NCI-H524 (cell line): ENCODE results near the gene IRS1.
A peak's percentile ranks its signal among the peaks of the same experiment; 100 is the strongest.

Experiments used
- DNase-seq, 2 experiments: peaks; one replicate each; lab custom pipeline; 2025; lab: John Stamatoyannopoulos, UW

IRS1 gene

DNA sequence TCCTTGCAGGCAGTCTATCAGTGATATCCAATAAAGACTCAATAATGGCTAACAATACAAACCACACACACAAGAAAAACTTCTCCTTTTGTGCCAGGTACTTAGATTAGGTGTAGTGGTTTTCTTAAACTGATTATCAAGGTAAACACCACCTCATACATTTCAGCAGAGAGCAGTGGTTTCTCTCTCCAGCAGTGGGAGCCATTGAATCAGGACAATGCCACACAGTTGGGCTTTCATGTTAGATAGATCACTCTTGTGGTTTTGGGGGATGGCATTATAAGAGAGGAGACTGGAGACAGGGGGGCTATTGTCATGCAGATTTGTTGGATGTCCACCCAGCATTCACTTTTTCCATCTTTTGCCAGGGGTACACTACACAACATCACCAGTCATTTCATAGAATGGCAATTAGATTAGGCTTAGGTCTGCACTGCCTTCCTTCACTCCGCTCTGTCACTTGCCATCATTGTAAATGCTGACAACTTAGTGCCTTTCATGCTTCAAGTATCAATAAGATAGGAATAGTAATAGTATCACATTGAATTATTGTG is 13.6 kb upstream of the IRS1 start:
- peak; percentile 2 to 45 for DNase-seq

DNA sequence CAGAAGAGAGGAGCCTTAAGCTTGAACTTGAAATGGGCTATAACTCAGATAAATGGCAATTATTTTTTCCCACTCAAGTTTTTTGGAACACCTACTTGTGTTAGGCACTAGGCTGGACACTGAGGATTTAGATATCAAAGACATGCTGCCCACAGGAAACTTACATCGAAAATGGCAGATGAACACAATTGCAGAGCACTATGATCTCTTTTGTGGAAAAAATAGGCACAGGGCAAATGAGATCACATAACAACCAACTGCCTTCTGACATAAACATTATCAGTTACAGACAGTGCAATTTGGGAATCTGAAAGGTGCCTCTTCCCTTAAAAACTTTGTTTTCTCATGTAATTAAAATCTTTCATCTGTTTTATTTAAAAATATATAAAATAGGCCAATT is 3.8 kb upstream of the IRS1 start:
- no peak for DNase-seq

DNA sequence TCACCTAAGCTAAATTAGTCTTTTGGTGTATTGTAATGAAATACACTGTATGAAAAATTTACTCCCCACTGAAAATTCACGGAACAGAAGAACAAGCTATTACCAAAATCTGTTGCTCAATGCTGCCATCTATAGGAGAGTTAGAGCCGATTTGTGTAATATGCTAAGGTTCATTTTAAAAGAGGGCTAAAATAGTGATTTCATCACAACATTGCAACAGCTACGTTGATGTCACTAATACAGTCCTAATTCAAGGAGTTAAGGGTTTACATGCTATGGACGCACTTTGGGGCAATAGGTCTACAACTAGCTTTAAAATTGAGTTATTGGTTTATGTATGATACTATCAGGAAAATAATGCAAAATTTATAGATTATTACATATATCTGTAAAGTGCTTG is 3.0 kb upstream of the IRS1 start:
- DNase-seq: peak; percentile 37 to 80

DNA sequence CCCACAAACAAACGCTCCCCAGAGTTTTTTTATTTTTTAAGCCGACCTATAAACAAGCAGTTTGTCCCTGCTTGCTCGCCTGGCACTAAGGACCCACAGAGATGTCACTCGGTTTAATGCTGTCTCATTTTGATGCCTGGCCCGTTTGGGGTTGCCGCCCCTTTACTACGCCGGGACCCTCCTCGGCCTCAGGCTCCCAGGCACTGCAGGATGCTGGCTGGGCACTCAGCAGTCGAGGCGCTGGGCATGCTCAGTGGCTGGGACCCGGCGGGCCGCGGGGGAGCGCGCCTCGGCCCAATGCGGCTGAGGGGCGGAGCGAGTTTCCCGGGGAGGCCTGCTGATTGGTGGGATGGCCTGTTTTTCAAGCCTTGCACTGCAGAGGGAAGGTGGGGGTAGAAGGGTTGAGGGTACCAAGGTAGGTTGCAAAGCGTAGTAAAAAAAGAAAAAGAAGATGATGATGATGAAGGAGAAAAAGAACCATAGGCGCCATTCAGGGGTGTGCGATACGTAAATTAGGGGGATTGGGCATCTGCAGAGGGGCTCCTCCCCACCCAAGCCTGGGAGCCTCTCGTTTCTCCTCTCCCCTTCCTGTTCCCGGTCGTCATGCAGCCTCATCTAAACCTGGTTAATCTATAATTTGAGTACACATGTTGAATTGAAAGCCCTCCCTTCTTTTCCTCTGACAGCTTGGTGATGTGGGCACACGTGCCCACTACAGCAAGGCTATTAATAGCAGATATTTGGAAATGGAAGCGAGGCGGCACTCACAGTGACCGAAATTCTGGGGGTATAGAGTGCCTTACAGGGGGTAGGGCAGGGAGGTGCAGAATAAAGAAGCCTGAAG is 1.5 kb upstream of the IRS1 start:
- peak; percentile 85 to 91 for DNase-seq

DNA sequence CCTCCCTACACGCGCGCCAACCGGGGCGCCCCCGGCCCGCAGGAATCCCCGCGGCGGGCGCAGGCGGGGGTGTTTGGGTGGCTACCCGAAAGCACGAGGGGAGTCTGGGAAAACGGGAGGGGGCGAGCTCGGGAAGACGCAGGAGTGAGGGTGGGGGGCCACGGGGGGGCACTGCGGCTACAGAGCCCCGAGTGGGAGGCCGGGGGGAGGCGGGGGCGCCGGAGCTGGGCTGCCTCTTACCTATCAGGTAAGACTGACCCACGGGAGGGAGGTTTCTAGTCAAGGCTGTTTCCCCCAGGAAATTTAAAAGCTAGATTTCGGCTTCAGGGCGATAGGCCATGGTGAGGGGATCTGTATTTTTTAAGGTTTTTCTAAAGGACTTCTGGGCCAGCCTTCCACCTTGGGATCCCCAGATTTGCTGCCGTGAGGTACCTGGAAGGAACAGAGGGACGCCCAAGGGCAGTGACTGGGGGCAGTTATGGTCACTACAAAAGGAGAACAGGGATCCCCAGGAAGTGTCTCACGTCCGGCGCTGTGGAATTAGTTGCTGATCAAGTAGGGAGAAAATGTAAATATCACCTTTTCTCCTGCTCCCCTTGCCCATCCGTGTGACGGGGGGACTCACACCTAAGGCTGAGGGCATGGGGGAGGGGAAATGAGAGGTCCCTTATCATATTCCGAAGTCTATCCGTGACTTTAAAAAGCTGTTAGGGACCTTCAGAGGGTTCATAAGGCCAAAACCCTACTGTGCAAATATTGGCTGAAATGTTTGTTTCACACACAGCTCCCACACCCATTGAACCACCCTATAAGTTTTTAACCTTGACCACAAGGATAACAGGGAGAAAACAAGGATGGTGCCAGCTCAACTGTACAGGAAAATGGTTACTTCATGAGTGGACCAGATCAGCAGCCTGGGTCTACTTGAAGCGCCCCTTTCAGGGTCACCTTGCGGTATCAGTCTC is 638 bp upstream of the IRS1 start:
- peak in 1 of 2 experiments; percentile 28 for DNase-seq

DNA sequence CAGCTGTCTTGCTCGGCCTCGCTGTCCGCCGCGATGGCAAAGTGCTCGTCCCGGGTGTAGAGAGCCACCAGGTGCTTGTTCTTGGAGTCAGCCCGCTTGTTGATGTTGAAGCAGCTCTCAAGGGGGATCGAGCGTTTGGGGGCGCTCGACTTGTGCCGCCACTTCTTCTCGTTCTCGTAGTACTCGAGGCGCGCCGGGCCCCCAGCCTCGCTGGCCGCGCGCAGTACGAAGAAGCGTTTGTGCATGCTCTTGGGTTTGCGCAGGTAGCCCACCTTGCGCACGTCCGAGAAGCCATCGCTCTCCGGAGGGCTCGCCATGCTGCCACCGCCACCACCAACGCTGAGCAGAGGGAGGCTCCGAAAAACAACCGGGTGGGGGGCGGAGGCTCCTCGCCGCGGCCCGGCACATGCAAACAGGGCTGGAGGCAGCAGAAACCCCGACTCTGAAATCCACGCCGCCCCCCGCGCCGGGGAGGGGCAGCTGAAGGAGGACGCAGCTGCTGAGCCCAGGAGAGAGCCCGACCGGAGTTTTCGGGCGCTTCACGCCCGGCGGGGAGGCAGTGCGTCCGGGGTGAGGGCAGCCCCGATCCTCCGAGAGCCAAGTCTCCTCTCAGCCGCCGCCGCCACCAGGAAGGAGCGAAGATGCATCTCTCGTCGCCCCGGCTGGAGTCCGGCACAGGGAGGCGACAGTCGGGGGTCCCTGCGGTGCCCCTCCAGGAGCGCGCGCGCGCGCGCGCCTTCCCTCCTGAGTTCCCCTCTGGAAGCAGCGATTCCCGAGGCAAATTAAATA is 1.0 kb downstream of the IRS1 start:
- peak; percentile 65 to 92 for DNase-seq

DNA sequence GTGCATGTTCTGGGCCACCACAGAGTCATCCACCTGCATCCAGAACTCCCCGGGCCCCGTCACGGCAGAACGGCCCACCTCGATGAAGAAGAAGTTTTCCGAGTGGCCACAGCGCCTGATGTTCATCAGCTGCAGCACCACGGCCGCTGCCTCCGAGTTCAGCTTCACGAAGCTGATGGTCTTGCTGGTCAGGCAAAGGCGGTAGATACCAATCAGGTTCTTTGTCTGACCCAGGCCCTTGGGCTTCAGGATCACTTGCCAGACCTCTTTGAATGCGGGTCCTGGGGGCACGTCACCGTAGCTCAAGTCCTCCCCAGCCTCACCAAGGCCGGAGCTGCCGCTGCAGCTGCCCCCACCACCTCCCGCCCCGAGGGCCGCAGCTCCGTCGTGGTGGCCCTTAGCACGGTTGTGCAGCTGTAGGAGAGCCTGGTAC is 1.6 kb downstream of the IRS1 start:
- no peak for DNase-seq

DNA sequence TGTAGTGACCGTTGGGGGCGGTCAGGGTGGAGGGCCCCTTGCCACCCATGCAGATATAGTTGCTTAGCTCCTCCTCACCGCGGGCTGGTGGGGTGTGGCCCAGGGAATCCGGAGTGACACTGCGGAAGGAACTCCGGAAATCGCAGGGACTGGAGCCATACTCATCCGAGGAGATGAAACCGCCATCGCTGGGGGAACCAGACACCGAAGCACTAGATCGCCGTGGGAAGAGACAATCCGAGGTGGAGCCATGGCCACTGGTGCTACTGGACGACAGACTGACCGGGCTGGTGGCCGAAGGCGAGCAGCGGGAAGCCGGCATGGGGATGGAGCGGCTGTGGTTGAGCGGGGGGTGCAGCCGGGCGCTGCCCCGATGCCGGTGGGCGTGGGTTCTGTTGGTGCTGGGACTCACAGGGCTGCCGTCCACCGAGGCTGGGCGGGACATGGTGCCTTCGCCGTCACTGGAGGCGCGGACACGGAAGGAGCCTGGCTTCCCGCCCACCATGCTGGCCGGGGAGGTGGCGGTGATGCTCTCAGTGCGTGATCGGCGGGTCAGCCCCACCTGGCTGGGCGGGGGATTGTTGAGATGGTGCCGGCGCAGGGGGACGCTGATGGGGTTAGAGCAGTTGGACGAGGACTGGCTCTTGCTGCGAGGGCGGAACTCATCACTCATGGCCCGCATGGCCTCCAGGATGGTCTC is 2.2 kb downstream of the IRS1 start:
- DNase-seq: no peak

DNA sequence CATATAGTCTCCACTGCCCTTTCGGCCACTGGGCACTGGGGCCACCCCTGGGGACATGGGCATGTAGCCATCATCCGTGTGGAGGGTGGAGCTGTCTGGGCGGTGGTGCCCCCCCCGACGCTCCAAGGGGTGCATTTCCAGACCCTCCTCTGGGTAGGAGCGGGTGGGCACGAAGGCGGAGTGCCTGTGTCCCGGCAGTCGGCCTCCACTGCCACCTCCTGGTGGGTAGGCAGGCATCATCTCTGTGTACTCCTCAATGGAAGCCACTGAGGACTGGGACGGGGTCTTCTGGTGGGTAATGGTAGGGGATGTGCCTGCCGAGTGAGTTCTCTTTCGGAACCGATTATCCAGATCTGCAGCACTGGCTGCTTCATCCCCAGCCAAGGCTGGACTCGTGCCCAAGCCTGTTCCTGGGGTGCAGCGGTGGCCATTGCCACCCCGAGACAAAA is 2.8 kb downstream of the IRS1 start:
- DNase-seq: peak in 1 of 2 experiments; percentile 40

DNA sequence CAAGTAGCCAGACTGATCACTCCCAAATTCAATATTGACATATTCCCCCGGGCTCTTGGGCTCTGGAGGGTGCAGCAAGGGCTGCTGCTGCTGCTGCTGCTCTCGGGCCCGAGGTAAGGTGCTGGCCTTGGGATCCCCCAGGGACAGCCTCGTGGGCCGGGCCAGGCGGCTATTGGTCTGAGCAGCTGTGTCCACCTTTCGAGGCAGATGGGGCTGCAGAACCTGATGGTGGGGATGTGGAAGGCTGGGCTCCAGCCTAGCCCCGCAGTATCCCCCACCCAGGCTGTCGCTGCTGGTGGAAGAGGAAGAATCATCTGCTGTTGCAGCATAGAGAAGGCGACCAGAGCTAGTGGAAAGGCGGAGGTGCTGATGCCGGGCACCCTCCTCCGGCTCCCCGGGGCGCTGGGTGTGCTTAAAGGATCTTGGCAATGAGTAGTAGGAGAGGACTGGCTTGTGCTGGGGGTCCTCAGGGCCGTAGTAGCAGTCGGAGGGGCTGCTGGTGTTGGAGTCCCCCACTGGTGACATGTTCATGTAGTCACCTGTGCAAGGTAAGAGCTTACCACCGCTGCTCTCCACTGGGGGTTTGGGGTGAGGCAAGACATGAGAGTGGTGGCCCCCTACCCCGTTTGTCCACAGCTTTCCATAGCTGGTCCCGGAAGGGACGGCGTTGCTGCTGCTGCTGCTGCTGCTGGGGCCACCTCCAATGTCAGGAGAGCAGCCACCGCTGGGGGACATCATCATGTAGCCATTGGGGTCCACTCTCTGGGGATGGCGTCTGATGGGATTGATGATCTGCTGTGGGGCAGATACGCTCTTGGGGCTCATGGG is 3.4 kb downstream of the IRS1 start:
- no peak for DNase-seq

DNA sequence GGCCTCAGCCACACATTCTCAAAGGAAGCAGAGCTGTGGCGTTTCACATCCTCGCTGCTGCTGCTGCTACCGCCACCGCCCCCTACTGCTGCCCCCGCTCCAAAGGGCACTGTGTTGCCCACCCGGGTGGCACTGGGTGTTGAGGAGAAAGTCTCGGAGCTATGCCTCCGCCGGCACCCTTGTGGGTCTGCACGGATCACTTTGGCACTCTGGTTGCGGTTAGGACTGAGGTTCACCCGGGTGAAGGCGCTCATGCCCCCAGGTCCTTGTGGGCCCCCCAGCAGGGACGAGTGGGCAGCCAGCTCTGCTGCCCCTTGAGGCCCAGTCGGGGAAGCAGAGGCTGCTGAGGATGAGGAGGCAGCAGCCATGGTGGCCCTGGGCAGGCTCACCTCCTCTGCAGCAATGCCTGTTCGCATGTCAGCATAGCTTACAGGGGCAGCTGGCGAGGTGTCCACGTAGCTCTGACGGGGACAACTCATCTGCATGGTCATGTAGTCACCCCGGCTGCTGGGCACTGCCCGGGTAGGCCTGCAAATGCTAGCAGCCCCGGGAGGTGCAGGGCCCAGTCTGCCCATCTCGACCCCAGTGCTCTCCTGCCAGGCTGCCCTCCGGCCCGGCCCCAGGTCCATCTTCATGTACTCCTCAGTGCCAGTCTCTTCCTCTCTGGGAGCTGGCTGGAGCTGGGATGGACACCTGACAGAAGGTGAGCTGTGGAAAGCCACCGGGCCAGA is 4.2 kb downstream of the IRS1 start:
- peak in 1 of 2 experiments; percentile 26 for DNase-seq

DNA sequence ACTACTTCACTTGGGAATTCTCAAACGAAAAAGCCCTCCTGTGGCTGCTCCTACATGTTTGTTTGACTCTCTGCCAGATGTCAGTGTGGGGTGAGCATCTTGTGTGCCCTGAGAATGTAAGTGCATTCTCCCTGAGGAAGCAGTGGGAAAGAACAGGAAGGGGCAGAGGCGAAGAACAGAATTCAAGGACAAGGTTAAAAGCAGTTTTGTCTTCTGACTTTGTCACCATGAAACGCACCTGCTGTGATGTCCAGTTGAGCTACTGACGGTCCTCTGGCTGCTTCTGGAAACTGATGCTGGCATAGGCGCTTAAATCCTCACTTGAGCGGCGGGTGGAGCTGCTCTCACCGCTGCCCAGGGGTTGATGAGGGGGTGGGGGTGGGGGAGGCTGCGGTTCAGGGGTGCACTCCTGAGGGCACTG is 4.9 kb downstream of the IRS1 start:
- DNase-seq: peak; percentile 43 to 59

DNA sequence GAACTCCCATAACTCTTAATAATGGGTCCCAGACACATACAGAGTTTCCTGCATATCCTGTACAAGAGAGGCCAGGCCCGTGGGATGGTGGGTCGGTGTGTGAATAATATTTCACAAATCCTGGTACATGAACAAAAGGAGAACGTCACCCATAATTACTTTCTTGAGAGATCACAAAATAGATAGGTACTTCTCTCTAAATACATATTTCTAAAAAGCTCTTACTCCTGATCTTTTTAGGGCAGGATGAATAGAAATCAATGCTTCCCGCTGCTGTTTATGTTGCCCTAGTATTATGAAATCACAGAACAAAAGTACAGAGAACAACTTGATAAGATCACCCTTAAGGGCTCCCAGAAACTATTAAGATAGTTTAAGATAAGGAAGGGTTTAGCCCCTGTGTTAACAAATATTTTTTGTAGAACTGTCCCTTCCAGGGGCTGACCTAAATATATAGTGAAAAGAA is 5.4 kb downstream of the IRS1 start:
- DNase-seq: peak in 1 of 2 experiments; percentile 4

DNA sequence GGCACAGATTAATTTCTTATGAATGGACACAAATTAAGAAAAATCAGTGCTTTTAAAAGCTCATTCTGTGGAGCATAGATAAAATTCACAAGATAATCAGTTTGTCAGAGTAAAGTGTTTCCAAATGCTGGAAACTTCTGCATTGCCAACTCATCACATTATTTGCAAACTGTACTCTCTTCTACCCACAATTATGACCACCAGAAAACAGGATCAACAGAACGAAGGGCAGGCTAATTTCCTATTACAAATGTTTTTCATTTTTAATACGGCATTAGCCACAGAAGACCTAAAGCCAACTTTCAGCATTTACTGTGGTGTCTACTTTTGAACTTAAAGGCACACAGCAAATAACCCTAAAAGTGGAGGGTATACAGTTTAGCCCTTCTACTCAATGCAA is 6.0 kb downstream of the IRS1 start:
- no peak for DNase-seq

DNA sequence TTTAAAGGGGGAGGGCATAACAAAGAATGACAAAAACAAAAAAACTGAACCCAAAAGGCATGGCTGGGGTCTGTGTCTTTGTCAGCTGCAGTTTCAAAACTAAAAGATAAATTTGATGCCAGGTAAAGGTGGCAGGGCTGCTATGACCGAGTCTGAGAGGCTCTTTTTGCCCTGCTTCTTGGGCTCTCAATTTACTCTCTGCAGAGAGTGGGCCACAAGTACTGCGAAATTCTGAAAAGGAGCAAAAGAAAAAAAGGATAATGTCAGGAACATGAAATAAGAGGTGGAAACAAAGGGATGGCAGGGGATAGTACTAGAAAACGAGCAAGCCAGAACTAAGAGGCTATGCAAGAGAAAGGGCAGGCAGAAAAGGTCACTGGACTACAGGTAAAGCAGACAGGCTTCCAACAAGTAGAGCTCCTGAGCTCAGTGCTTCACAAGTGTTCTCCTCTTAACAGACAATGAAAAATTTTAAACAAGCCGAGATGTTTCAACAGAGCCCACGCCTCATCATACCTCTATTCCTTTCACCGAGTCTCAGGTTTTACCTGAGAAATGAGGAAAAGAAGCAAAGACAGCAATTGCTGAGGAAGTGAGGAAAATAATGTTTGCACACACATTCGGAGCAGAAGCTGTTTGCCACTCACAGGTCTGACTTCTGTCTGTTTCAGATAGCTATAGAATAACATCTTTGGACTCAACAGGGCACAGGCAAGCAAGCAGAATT is 7.3 kb downstream of the IRS1 start:
- peak; percentile 2 to 14 for DNase-seq

DNA sequence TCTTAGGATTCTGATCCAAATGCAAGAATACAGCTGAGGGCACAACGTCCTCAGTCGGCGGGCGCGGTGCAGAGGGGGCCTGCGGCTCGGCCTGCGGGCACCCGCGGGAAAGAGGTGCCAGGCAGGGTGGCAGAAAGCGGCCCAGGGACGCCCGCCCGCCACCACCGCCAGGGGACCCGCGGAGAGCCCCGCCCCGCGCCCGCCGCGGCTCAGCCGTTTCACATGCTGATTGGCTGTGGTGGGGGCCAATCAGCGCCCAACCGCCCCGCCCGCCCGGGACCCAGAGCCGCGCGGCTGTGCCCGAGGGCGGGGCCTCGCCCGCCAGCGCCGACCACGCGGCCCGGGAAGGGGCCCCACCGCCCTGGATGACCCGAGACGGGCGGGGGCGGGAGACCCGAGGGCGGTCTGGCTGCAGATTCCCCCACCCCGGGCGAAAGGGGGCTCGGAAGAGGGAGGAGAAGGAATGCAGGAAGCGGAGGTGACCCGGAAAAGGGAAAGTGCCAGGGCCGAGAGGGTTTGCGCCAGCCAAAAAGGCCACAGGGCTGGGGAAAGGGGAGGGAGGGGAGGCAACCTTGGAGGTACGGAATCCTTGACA is 8.0 kb downstream of the IRS1 start:
- peak; percentile 52 to 85 for DNase-seq

DNA sequence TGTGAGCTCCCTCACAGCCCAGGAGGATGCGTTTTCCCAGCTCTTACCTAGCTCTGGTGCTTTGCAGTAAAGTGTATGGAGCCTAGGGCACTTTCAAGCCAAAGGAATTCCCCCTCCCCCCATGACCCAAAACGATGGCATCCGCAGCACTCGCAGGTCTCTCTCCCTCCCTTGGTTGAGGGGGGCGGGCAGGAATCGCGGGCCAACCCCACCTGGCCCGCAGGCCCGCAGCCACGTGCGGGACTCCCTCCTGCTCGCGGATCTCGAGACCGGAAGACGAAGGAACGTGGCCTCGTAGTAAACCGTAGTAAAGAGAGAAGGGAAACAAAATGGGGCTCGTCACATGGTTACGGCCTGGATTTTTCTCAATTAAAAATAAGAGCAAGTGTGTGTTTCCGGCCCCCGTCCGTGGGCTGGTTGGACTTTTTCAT is 8.5 kb downstream of the IRS1 start:
- DNase-seq: peak in 1 of 2 experiments; percentile 39

DNA sequence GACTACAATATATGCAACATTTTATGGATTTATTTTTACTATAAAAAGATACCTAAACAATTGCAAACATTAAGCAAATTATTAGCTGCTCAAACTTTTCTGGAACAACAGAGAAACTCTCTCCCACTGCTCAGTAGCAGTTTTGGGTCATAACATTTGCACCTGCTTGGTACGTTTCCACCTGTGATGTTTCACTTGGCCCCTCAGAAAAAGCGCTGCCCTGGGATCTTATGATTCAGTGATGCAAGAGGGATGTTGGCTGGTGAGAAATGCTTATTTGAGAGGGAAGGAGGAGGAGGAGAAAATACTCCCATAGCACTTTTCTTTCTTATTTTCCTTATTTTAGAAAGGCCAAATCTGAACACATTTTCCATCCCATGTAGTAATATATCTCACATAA is 9.2 kb downstream of the IRS1 start:
- no peak for DNase-seq
